Left ventricle myocardium inferior (tissue), 1 donor: ENCODE results near the gene ZNF821. TPM values are rescaled to one million over a fixed set of nuclear protein-coding genes. Genes with fewer than 3 reads are reported as not detected.
"Not testable (repeated sequence)": the region's sequence is repeated elsewhere in the genome, so short reads cannot be mapped to it uniquely, and the experiment has no call there.

Experiments
- DNase-seq: peaks from one replicate; pipeline ENCODE4 v3.0.0-alpha.2; 2020
- H3K27ac ChIP-seq: fragments of 200-600 bp; replicated peaks from 2 replicates; pipeline ENCODE4 v1.8.0; 2021
- H3K27me3 ChIP-seq: fragments of 200-600 bp; 2 replicates; pipeline ENCODE4 v1.8.0; 2021; ENCODE audit warnings: low read depth
- H3K36me3 ChIP-seq: fragments of 200-600 bp; 2 replicates; pipeline ENCODE4 v1.8.0; 2021
- H3K4me1 ChIP-seq: fragments of 200-600 bp; 2 replicates; pipeline ENCODE4 v1.8.0; 2021
- H3K4me3 ChIP-seq: fragments of 200-600 bp; 2 replicates; pipeline ENCODE4 v1.8.0; 2021; ENCODE audit warnings: mild to moderate bottlenecking, moderate library complexity
- H3K9me3 ChIP-seq: fragments of 200-600 bp; replicated peaks from 2 replicates; pipeline ENCODE4 v1.8.0; 2021
- intact Hi-C: fragments of 100-400 bp; cut with micrococcal nuclease; formaldehyde crosslinking; loops from one replicate; pipeline ENCODE4 v1.11.0; 2022
- total RNA-seq: library from RNA; stranded (reverse); fragmentation: NEBNext Ultra II Directional; extraction: Animal tissue kit (Norgen Biotek cat#: 25700); gene quantifications from one replicate; pipeline ENCODE4 v1.2.1, GENCODE V29; 2021
- TF ChIP-seq, protein P1 (sequence below): fragments of 200-600 bp; IDR thresholded peaks from 2 replicates; pipeline ENCODE4 v1.8.0; 2021; ENCODE audit warnings: antibody characterized with exemption, mild to moderate bottlenecking, borderline replicate concordance
- donor health status: DM: no; HTN: yes; CAD: no; lungs with severe emphysema.

Gene ZNF821
- total RNA-seq, 1 donor from 2014 or later: 3.0 TPM

- intact Hi-C loops: no loop called here
- H3K27me3 ChIP-seq: no peaks in the 10 kb centered on the region
- no peak overlapping the region for H3K4me3 ChIP-seq
- H3K27ac ChIP-seq: no peak overlapping the region
- DNase-seq: no peak
- TF ChIP-seq, protein P1, sequence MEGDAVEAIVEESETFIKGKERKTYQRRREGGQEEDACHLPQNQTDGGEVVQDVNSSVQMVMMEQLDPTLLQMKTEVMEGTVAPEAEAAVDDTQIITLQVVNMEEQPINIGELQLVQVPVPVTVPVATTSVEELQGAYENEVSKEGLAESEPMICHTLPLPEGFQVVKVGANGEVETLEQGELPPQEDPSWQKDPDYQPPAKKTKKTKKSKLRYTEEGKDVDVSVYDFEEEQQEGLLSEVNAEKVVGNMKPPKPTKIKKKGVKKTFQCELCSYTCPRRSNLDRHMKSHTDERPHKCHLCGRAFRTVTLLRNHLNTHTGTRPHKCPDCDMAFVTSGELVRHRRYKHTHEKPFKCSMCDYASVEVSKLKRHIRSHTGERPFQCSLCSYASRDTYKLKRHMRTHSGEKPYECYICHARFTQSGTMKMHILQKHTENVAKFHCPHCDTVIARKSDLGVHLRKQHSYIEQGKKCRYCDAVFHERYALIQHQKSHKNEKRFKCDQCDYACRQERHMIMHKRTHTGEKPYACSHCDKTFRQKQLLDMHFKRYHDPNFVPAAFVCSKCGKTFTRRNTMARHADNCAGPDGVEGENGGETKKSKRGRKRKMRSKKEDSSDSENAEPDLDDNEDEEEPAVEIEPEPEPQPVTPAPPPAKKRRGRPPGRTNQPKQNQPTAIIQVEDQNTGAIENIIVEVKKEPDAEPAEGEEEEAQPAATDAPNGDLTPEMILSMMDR: no peak
- peaks cover 49% of the 10 kb centered on the region for H3K36me3 ChIP-seq
- peaks cover 88% of the 10 kb centered on the region for H3K4me1 ChIP-seq
- H3K9me3 ChIP-seq: no peaks in the 10 kb centered on the region
These were observed 31.4 kb upstream of the ZNF821 start for GRCh38 chr16:71915350-71915749.

GRCh38 chr16:71914802-71915201 is 30.8 kb upstream of the ZNF821 start:
- H3K27me3 ChIP-seq: no peaks in the 10 kb centered on the region
- peaks cover 43% of the 10 kb centered on the region for H3K36me3 ChIP-seq
- intact Hi-C loops: no loop called here
- no peaks in the 10 kb centered on the region for H3K9me3 ChIP-seq
- H3K4me1 ChIP-seq: peaks cover 94% of the 10 kb centered on the region
- TF ChIP-seq, protein P1: no peak
- H3K27ac ChIP-seq: no peak overlapping the region
- H3K4me3 ChIP-seq: no peak overlapping the region
- no peak for DNase-seq

DNA sequence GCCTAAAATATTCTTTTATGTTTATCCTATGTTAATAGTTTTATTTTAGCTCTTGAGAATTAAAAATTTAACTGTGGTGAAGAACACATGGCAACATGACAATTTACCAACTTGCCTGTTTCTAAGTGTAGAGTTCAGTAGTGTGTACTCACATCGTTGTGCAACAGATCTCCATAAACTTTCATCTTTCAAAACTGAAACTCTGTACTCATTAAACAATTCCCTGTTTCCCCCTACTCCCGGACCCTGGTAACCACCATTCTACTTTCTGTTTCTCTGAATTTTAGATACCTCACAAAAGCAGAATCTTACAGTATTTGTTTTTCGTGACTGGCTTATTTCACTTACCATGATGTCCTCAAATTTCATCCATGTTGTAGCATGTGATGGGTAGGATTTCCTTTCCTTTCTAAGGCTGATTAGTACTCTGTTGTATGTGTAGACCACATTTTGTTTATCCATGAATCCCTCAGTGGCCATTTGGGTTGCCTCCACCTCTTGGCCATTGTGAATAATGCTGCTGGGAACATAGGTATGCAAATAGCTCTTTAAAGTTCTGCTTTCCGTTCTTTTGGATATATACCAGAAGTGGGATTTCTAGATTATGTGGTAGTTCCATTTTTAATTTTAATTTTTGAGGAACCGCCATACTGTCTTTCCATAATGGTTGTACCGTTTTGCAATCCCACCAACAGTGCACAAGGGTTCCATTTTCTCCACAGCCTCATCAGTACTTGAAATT is 28.7 kb upstream of the ZNF821 start:
- Histone ChIP-seq H3K4me1 (peaks cover 100% of the 10 kb centered on the region), H3K27me3 (no peaks in the 10 kb centered on the region), H3K27ac (no peak overlapping the region), H3K4me3 (no peak overlapping the region), H3K36me3 (peaks cover 27% of the 10 kb centered on the region), H3K9me3 (no peaks in the 10 kb centered on the region)
- intact Hi-C loops: no loop called here
- TF ChIP-seq, protein P1: no peak
- DNase-seq: no peak

DNA sequence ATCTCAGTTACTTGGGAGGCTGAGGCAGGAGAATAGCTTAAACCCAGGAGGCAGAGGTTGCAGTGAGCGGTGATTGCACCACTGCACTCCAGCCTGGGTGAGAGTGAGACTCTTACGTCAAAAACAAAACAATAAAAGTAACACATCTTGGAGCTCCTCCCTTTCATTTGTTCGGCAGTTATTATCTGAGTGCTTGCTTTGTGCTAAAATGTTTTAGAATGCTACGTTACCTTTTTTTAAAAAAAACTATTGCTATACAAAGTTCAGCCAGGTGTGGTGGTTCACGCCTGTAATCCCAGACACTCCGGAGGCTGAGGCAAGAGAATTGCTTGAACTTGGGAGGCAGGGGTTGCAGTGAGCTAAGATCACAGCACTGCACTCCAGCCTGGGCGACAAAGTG is 27.1 kb upstream of the ZNF821 start:
- intact Hi-C loops: no loop called here
- Histone ChIP-seq H3K36me3 (peaks cover 11% of the 10 kb centered on the region), H3K9me3 (peaks cover 9% of the 10 kb centered on the region), H3K27me3 (no peaks in the 10 kb centered on the region), H3K27ac (no peak overlapping the region), H3K4me3 (no peak overlapping the region), H3K4me1 (peaks cover 96% of the 10 kb centered on the region)
- TF ChIP-seq, protein P1: no peak
- no peak for DNase-seq

DNA sequence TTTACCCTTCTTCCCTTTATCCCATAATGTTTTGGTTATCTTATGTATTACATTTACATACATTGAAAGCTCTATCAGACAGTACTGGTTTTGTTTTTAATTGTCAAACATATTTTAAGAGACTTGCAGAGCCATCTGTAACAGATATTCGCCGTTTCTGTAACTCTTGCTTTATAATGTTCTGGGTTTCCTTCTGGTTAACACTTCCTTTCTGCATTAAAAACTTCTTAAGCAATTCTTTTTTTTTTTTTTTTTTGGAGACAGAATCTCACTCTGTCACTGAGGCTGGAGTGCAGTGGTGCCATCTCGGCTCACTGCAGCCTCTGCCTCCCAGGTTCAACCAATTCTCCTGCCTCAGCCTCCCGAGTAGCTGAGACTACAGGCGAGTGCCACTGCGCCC is 21.8 kb upstream of the ZNF821 start:
- intact Hi-C loops, DNase-seq, H3K9me3 ChIP-seq, H3K27me3 ChIP-seq, H3K4me3 ChIP-seq, H3K36me3 ChIP-seq, H3K27ac ChIP-seq: not testable (repeated sequence)
- H3K4me1 ChIP-seq: peaks cover 92% of the 10 kb centered on the region

- Histone ChIP-seq H3K36me3 (peaks cover 2% of the 10 kb centered on the region), H3K27ac (peak overlapping the region; percentile 38), H3K9me3 (peaks cover 9% of the 10 kb centered on the region), H3K4me3 (no peak overlapping the region), H3K4me1 (peaks cover 92% of the 10 kb centered on the region), H3K27me3 (no peaks in the 10 kb centered on the region)
- intact Hi-C loops: no loop called here
- TF ChIP-seq, protein P1: no peak
- DNase-seq: no peak
These were observed 20.3 kb upstream of the ZNF821 start for GRCh38 chr16:71904239-71904638.
